HG02884 (cell line): Measurements from ENCODE around the gene FBXO9.

Experiments
- ATAC-seq: cut with Tn5 transposase; IDR thresholded peaks from one replicate; pipeline ENCODE4 v1.9.1; 2021; ENCODE audit warnings: mild to moderate bottlenecking, moderate library complexity; ENCODE audit not compliant: unreplicated experiment

Gene FBXO9

DNA sequence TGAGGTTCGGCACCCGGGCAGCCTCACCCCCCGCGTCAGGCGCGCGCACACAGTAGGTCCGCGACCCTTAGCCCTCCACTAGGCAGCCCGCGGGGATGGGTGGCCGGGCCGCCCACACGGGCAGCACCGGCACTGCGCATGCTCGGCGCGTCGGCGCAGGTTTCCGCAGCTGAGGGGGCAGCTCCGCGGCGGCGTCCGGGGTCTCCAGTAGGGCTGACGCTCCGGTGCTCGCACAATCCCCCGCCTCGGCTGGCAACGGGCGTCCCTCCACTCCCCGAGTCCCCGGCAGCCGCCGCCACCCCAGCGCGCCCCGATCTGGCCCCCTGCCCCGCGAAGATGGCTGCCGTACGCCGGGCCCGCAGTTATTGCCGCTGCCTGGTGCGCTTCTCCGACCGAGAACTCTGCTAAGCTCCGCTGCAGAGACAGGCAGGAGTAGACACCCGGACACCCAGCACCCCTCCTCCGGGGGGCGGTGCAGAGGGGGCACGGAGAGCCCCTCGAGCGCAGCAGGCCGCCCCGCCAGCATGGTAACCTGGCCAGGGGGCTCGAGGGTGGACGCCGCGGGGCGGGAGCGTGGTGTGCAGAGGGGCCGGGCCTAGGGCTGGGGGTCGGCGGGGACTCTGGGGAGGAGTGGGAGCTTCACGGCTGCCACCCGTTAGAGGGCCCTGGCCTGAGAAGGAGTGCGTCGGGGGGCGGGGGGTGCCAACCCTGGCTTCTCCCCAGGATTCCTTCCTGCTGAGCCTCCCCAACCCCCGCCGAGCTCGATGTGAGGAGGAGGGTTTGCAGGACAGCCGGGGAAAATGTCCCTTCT lies at the start of gene FBXO9:
FBXO9 (plus strand) TSS at position 139 of the 811 bp plus-strand sequence; CDS start at position 525, 386 bp downstream.
- ATAC-seq = peak; percentile 41

DNA sequence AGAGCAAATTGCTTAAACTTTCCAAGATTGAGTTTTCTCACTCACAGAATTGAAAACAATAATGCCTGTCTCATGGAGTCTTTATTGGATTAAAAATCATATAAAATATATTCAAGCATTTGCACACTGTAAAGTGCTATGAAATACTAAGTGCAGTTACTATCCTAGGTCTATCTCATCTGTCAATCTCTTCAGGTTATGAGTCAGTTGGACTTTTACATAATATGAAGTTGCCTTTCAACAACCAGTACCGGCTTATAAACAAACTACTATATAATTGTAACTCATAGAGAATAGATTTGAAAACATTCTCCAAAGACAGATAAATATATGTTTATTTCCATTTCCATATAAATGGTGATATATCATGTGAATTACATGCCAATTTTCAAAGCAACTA lies 49.7 kb upstream of the FBXO9 start:
- ATAC-seq = no peak

DNA sequence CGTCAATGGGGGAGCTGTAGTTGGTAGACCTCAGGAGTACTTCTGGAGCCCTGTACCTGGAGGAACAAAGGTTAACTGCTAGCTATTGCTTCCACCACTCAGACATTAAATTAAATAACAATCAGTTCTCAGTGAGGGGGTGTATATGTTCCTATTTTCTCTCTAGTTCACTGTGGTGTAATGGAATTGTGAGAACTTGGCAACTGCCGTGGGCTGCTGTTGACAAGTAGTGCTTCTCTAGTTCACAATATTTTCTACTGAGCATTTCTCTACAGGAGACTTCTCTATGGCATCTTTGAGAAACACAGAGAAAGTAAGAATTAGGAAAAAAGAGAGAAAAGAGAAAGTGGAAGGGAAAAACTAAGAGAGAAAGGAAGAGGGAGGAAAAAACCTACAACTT lies 46.8 kb upstream of the FBXO9 start:
- no peak for ATAC-seq

DNA sequence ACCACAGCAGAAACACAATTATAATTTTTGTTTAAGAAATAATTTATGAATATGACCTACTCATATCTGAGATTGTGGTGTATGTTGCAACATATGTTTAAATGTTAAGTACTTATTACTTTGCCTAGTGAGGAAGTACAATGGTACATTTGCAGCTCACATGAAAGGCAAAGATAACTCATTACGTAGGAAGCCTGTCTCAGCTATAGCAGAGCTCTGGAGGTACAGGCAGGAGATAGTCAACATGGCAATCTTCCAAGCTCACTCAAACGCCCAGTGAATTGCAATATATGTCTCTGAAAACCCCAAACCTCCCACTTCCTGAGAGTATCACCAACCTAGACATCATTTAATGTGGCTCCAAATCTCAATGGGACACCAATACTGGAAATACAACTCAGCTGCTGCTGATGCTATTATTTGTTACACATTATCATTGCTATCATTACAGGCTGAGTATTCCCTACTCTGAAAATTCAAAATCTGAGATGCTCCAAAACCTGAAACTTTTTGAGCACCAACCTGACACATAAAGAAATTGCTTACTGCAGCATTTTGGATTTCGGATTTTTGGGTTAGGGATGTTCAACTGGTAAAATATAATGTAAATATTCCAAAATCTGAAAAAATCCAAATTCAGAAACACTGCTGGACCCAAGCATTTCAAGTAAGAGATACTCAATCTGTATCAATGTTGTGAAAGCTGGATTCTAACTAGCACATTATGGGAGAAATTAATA lies 45.0 kb upstream of the FBXO9 start:
- ATAC-seq = no peak

- no peak for ATAC-seq
Measured at GRCh38 chr6:53023323-53023722, 41.9 kb upstream of the FBXO9 start.

GRCh38 chr6:53026526-53026925 lies 38.7 kb upstream of the FBXO9 start:
- ATAC-seq = no peak

DNA sequence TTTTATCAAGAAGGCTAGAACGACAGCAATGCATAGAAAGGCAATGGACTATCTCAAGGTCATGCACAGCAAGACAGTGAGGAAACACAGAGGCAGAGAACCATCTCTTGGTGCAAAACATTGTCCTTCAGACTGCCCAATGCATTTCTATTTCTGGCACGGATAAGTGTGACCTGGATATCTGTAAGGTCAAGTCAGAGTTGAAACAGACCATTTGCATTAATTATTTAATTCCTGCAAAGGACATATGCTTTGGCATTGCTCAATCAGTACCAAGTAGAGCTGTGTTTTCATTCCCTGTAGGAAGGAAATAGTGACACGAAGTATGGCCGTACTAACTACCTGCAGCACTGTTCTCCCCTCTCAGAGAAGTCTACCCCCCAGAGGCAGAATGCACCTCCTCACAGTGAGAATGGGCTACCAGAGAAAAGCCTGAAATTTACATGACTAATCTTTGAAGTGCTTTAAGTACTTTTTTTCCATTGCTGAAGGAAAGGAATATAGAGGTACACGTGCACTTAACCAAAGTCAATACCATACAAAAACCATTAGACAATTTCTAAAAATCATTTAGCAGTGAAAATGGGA lies 38.0 kb upstream of the FBXO9 start:
- ATAC-seq = no peak

DNA sequence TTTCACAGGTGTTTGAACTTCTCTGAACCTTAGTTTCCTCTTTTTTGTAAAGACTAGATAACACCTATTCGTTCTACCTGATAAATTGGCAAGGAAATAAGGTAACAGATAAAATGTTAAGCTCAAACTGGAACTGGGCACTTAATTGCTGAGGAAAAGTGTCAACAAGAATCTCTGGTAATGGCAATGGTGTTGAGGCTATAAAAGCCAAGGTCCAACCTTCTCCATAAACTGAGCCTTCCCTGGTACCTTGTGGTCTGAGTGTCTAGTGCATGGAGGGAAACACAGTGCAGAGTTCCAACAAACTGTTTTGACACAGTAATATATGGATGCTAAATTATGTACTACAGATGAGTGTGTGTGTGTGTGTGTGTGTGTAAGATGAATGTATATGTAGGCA lies 36.7 kb upstream of the FBXO9 start:
- no peak for ATAC-seq

DNA sequence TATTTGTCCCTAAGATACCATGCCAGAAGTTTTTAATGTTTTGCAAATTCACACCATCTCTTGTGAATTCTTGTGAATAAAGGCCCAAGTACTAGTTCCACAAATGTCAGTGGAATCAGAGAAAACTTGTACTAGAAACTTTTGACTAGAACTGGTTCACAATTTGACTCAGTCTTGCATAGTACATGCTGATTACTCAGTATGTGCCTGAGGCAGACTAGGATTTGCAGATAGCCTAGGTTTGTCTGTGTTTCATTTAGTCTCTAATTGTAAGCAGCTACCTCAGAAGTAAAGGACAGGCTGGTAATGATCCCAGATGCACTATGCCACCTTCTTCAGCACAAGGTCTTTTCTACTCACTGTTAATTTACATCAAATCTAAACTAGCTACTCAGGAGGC lies 35.9 kb upstream of the FBXO9 start:
- no peak for ATAC-seq

GRCh38 chr6:53029761-53030160 lies 35.4 kb upstream of the FBXO9 start:
- no peak for ATAC-seq

GRCh38 chr6:53031281-53031680 lies 33.9 kb upstream of the FBXO9 start:
- ATAC-seq = no peak

- no peak for ATAC-seq
Measured at GRCh38 chr6:53032849-53033248, 32.4 kb upstream of the FBXO9 start.

DNA sequence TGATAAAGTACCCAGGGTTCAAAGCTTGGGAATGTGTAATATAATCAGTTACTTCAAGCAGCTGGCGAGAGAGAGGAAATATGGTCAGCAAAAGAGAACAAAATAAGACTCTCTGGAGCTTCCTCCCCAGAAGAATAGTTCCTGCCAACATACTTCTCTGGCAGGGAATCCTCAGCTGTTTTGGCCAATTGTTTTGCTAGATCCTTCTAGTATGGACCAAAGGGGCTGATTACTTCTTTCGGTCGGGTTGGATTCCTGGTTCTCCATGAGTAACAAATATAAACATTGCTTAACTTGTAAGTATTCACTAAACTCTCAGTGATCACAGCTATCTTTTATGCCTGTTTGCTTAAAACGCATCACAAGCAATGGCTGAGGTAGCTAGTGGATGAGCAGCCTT lies 31.4 kb upstream of the FBXO9 start:
- no peak for ATAC-seq

DNA sequence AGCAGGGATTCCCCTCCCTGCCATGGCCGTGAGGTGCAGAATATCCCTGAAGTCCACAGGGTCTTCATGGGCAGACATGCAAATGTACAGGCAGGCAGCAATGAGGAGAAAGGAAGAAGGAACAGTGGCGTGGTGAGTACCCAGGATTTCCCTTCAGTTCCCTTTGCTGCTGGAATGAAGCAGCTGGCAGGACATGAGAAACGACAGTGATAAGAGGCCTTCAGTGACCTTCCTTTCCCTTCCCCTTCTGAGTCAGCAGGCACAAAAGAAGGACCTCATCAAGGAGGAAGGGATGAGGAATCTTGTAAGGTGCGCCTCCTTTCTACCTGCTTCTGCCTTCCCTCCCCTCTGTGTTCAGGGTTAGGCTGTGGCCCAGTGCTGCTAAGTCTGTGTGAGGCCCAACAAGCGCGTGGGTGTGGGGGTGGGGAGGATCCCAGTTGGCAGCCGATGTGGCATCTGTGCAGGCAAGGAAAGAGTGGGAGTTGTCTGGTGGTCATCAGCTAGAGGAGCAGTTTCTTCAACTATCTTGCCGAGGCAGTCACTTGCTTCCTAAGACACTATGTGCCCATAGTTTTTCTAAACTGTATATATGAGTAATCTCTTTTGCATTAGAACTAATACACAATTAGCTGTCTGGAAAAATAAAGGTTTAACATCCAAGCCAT lies 29.5 kb upstream of the FBXO9 start:
- no peak for ATAC-seq

DNA sequence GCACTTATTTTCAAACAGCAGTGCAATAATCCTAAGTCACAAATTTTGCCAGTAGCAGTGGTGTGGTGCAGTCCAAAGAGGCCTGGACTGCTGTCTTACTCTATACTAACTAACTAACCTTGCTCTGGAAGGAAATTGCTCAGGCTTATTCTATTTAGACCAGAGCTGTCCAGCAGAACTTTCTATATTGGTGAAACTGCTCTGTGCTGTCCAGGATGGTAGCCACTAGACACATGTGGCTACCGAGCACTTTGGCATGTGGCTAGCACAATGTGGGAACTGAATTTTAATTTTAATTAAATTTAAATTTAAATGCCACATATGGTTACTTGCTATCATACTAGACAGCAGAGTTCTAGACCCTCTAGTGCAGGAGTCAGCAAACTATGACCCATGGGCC lies 27.1 kb upstream of the FBXO9 start:
- ATAC-seq = no peak

GRCh38 chr6:53038596-53038995 lies 26.6 kb upstream of the FBXO9 start:
- no peak for ATAC-seq

DNA sequence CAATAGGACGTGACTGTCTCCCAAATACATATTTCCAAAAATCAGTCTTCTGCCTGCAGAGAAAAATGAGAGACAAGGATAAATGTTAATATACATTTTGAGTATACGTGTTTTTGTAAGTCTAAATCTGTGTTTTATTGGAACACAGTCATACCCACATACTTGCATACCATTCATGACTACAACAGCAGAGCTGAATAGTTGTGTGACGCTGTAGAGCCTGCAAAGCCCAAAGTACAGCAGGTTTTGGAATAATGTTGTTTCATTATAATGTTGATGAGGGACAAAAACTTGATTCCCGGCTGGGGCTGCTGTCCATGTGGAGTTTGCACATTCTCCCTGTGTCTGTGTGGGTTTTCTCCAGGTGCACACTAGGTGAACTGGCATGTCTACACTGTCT lies 23.8 kb upstream of the FBXO9 start:
- ATAC-seq = no peak

- no peak for ATAC-seq
Measured at GRCh38 chr6:53042112-53042511, 23.1 kb upstream of the FBXO9 start.

- no peak for ATAC-seq
Measured at GRCh38 chr6:53043581-53043980, 21.6 kb upstream of the FBXO9 start.

DNA sequence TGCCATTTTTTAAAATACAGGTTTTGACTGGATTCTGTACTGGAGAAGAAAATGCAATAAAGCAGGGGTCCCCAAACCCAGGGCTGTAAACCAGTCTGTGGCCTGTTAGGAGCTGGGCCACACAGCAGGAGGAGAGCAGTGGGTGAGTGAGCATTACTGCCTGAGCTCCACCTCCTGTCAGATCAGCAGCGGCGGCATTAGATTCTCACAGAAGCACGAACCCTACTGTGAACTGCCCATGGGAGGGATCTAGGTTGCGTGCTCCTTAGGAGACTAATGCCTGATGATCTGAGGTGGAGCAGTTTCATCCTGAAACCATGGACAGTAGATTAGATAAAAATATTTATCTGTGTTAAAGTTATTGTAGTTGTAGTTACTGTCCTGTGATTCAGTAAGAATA lies 21.1 kb upstream of the FBXO9 start:
- ATAC-seq = no peak

- ATAC-seq = no peak
Measured at GRCh38 chr6:53044572-53044971, 20.6 kb upstream of the FBXO9 start.
